ENCODE results near the gene ARHGEF39.

GRCh38 chr9:35661756-35662350 is 3.1 kb downstream of the ARHGEF39 start:
- TF ChIP-seq CTCF (IDR thresholded peaks at IDR 0.05) = no peak
- TF ChIP-seq KDM5A (IDR thresholded peaks at IDR 0.05) = no peak
- no peak for TF ChIP-seq NPAS2 (CRISPR knock-in tag; IDR thresholded peaks at IDR 0.05; ENCODE audit: borderline replicate concordance)
- TF ChIP-seq HOXB13 (CRISPR knock-in tag; IDR thresholded peaks at IDR 0.05; ENCODE audit: low read depth) = no peak
- no peak for TF ChIP-seq RAD21 (conservative IDR thresholded peaks at IDR 0.05 in 1 of 2, IDR thresholded peaks at IDR 0.05 in 1 of 2)
- no peak for TF ChIP-seq SMC3 (IDR thresholded peaks at IDR 0.05)
- no peak for TF ChIP-seq KDM1A (IDR thresholded peaks at IDR 0.05; ENCODE audit: low read depth)
- no peak for TF ChIP-seq MAX (IDR thresholded peaks at IDR 0.05)

Data from A549 (cell line).